Activated CD8-positive, alpha-beta T cell treated with anti-CD3 and anti-CD28 coated beads for 36 hours (primary cell): ENCODE measurements around the gene DENND6B. TPM values are rescaled to one million over a fixed set of nuclear protein-coding genes. Genes with fewer than 3 reads are reported as not detected.
A peak's percentile ranks its signal among the peaks of the same experiment; 100 is the strongest.

ENCODE experiments used
- ATAC-seq: fragments of 200-7000 bp; cut with Tn5 transposase; one replicate; pipeline ENCODE4 v1.10.0; 2021; ENCODE audit warnings: mild to moderate bottlenecking, moderate library complexity
- CTCF ChIA-PET: fragments of 350-600 bp; sonication (Branson Sonifier 250); formaldehyde crosslinking; loops from one replicate; lab custom pipeline; 2021; ENCODE audit warnings: antibody characterized with exemption; lab: Charles Lee
- POLR2A ChIA-PET: fragments of 350-600 bp; sonication (Branson Sonifier 250); formaldehyde crosslinking; loops from one replicate; lab custom pipeline; 2021; ENCODE audit warnings: antibody characterized with exemption; lab: Charles Lee
- DNase-seq: peaks from one replicate; pipeline ENCODE4 v3.0.0-alpha.2; 2020
- H3K27ac Mint-ChIP-seq: one replicate; pipeline ENCODE4 v1.8.0; 2021; ENCODE audit warnings: mild to moderate bottlenecking, mixed read lengths
- H3K27me3 Mint-ChIP-seq: one replicate; pipeline ENCODE4 v1.8.0; 2021; ENCODE audit warnings: mixed read lengths
- H3K36me3 Mint-ChIP-seq: one replicate; pipeline ENCODE4 v1.8.0; 2021; ENCODE audit warnings: low read depth, mixed read lengths
- H3K4me1 Mint-ChIP-seq: one replicate; pipeline ENCODE4 v1.8.0; 2021; ENCODE audit warnings: low read depth, mixed read lengths
- H3K4me3 Mint-ChIP-seq: one replicate; pipeline ENCODE4 v1.8.0; 2021; ENCODE audit warnings: mild to moderate bottlenecking, moderate library complexity, mixed read lengths
- H3K9me3 Mint-ChIP-seq: one replicate; pipeline ENCODE4 v1.8.0; 2021; ENCODE audit warnings: mixed read lengths
- intact Hi-C: fragments of 100-400 bp; cut with micrococcal nuclease; formaldehyde crosslinking; loops from one replicate; pipeline ENCODE4 v1.10.0; 2022
- total RNA-seq, 2 experiments: library from RNA; stranded (reverse); gene quantifications; one replicate each; pipeline ENCODE4 v1.2.3, GENCODE V29; 2021
- TF ChIP-seq, protein P1 (sequence below): fragments of 200-600 bp; IDR thresholded peaks from one replicate; pipeline ENCODE4 v1.8.0; 2022; ENCODE audit warnings: antibody characterized with exemption, mild to moderate bottlenecking

The DENND6B gene
- total RNA-seq, 2 experiments from 2014 or later = 4.6 to 5.3 TPM

DNA sequence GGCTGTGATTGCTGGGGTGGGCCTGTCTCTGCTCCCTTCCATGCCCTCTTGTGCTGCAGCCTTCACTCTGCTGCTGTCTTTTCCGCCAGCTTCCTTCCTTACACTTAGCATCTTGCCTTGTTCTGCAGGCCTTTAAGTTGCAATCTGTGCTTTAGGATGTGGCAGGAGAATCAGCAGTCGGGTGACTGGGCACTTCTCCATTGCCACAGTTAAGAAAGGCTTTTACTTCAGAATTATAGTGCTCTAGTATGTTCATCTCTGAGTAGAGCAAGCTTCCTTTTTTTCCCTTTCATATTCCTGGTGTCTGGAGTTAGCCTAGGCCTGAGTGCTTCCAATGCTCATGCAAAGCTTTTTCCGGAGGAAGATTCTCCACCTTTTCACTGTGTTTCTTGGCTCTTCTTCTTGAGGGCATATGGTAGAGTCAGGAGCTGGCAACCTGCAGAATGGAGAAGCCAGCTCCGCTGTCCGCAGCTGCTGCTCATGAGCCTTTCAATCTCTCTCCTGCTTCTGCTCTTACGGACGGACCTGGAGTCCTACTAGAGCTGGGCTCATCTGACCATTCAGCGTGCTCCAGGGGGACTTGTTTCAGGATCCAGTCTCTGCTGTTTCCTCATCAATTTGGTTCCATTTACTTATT lies 36.5 kb upstream of the DENND6B start:
- CTCF ChIA-PET = interaction anchor here (0.9 kb wide), 1 partner anchor 110 kb away, joined by 3 read pairs; no protein-coding TSS in a partner anchor
- Mint-ChIP-seq H3K36me3 (peaks cover 21% of the 10 kb centered on the region), H3K9me3 (no peaks in the 10 kb centered on the region), H3K4me1 (peaks cover 51% of the 10 kb centered on the region), H3K27ac (peak overlapping the region; percentile 85), H3K27me3 (no peaks in the 10 kb centered on the region), H3K4me3 (no peak overlapping the region)
- no peak for ATAC-seq
- intact Hi-C loops = no loop called here
- POLR2A ChIA-PET = no interaction called here
- no peak for DNase-seq
- TF ChIP-seq, protein P1, sequence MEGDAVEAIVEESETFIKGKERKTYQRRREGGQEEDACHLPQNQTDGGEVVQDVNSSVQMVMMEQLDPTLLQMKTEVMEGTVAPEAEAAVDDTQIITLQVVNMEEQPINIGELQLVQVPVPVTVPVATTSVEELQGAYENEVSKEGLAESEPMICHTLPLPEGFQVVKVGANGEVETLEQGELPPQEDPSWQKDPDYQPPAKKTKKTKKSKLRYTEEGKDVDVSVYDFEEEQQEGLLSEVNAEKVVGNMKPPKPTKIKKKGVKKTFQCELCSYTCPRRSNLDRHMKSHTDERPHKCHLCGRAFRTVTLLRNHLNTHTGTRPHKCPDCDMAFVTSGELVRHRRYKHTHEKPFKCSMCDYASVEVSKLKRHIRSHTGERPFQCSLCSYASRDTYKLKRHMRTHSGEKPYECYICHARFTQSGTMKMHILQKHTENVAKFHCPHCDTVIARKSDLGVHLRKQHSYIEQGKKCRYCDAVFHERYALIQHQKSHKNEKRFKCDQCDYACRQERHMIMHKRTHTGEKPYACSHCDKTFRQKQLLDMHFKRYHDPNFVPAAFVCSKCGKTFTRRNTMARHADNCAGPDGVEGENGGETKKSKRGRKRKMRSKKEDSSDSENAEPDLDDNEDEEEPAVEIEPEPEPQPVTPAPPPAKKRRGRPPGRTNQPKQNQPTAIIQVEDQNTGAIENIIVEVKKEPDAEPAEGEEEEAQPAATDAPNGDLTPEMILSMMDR = no peak

DNA sequence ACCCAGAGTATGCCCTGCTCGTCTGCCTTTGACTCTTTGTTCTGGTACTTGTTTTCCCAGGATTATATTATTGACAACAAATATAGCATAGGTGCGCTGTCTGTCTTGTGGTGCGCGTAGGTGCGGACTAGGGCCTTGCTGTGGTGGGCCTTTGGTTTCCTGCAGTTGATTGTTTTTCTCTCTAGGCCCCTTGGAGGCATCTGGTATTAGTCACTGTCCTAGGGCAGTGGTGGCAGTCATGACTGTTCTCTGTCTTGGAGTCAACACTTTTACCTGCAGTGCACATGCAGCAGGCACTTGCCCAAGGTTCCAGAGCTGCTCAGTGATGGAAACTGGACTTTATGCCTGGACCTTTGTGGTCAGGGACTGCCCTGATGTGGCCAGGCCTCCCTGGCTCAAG lies 34.9 kb upstream of the DENND6B start:
- peaks cover 56% of the 10 kb centered on the region for H3K4me1 Mint-ChIP-seq
- DNase-seq = peak; percentile 69
- no peaks in the 10 kb centered on the region for H3K27me3 Mint-ChIP-seq
- no peaks in the 10 kb centered on the region for H3K9me3 Mint-ChIP-seq
- peak overlapping the region; percentile 85 for H3K27ac Mint-ChIP-seq
- intact Hi-C loops = no loop called here
- POLR2A ChIA-PET = interaction anchor here (1.1 to 1.4 kb wide), 3 partner anchors 11 to 35 kb away, joined by 4 to 6 read pairs (median 4); partner anchors contain the start of gene DENND6B
- TF ChIP-seq, protein P1 = no peak
- H3K4me3 Mint-ChIP-seq = peak overlapping the region; percentile 31
- peak; percentile 90 for ATAC-seq
- CTCF ChIA-PET = interaction anchor here (1.3 to 2.8 kb wide), 6 partner anchors 10 to 112 kb away, joined by 3 to 13 read pairs (median 6); no protein-coding TSS in a partner anchor
- peaks cover 20% of the 10 kb centered on the region for H3K36me3 Mint-ChIP-seq

DNA sequence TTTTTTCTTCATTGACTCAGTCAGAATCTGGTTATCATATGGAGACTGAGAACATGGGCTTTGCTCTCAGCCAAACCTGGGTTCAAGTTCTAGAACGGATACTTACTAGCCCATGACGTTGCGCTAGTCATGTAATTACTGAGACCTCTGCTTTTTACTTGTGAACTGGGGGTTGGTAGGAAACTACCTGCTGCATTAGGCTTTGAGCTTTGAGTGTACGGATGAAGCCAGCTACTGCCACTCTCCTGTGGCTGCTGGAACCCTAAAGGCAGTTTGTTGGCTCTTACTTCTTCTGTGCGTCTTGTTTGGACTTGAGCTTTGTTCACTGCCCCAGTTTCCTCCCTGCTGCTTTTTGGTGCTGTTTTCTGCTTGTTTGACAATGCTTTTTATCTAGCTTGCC lies 34.4 kb upstream of the DENND6B start:
- intact Hi-C loops = no loop called here
- TF ChIP-seq, protein P1 = no peak
- H3K9me3 Mint-ChIP-seq = no peaks in the 10 kb centered on the region
- ChIA-PET POLR2A (interaction anchor here (1.1 to 1.4 kb wide), 4 partner anchors 11 to 165 kb away, joined by 3 to 6 read pairs (median 4); partner anchors contain the start of gene DENND6B), CTCF (interaction anchor here (0.6 to 2.8 kb wide), 9 partner anchors 9 to 155 kb away, joined by 3 to 13 read pairs (median 4); no protein-coding TSS in a partner anchor)
- H3K36me3 Mint-ChIP-seq = peaks cover 21% of the 10 kb centered on the region
- DNase-seq = peak; percentile 38
- H3K27ac Mint-ChIP-seq = peak overlapping the region; percentile 85
- ATAC-seq = peak; percentile 74
- H3K27me3 Mint-ChIP-seq = no peaks in the 10 kb centered on the region
- H3K4me3 Mint-ChIP-seq = peak overlapping the region; percentile 31
- peaks cover 53% of the 10 kb centered on the region for H3K4me1 Mint-ChIP-seq

DNA sequence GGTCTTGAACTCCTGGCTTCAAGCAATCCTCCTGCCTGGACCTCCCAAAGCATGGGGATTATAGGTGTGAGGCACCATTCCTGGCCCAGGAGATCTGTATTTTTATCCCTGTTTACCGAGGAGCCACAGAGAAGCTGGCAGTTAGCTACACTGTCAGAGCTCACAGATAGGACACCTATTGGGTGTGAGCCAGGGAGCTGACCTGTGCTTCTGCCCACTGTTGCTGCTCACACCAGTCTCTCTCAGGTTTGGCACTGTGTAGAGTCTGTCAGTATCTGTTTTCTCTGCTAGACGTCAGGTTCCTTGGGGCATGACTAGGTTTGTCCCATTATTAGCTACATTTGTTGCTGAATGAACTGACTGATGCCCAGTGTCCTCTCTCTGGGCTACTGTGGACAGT lies 33.8 kb upstream of the DENND6B start:
- Mint-ChIP-seq H3K27me3 (no peaks in the 10 kb centered on the region), H3K27ac (peak overlapping the region; percentile 85), H3K9me3 (no peaks in the 10 kb centered on the region), H3K4me1 (peaks cover 50% of the 10 kb centered on the region), H3K36me3 (peaks cover 23% of the 10 kb centered on the region), H3K4me3 (no peak overlapping the region)
- CTCF ChIA-PET = interaction anchor here (0.6 to 2.8 kb wide), 8 partner anchors 8 to 156 kb away, joined by 3 to 13 read pairs (median 4); no protein-coding TSS in a partner anchor
- TF ChIP-seq, protein P1 = no peak
- intact Hi-C loops = no loop called here
- ATAC-seq = no peak
- DNase-seq = no peak
- POLR2A ChIA-PET = interaction anchor here (1.1 kb wide), 1 partner anchor 165 kb away, joined by 3 read pairs; no protein-coding TSS in a partner anchor

DNA sequence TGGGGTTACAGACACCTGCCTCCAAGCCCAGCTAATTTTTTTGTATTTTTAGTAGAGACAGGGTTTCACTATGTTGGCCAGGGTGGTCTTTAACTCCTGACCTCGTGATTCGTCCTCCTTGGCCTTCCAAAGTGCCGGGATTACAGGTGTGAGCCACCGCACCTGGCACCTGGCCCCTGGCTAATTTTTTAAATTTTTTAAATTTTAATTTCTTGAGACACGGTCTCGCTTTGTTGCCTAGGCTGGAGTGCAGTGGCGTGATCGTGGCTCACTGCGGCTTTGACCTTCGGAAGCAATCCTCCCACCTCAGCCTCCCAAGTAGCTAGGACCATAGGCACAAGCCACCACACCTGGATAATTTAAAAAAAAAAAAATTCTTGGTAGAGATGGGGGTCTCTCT lies 30.9 kb upstream of the DENND6B start:
- Mint-ChIP-seq H3K36me3 (peaks cover 25% of the 10 kb centered on the region), H3K4me3 (no peak overlapping the region), H3K9me3 (no peaks in the 10 kb centered on the region), H3K27ac (no peak overlapping the region), H3K27me3 (no peaks in the 10 kb centered on the region), H3K4me1 (peaks cover 48% of the 10 kb centered on the region)
- intact Hi-C loops = no loop called here
- TF ChIP-seq, protein P1 = no peak
- CTCF ChIA-PET = interaction anchor here (1.5 kb wide), 1 partner anchor 9 kb away, joined by 3 read pairs; no protein-coding TSS in a partner anchor
- ATAC-seq = no peak
- DNase-seq = no peak
- POLR2A ChIA-PET = interaction anchor here (0.7 kb wide), 1 partner anchor 44 kb away, joined by 4 read pairs; no protein-coding TSS in a partner anchor
